HG03025 (cell line): ENCODE measurements around the gene ZNF675.
"Not testable (repeated sequence)": the region's sequence is repeated elsewhere in the genome, so short reads cannot be mapped to it uniquely, and the experiment has no call there.

ENCODE experiments used
- ATAC-seq: cut with Tn5 transposase; IDR thresholded peaks from one replicate; pipeline ENCODE4 v1.9.1; 2021; ENCODE audit warnings: mild to moderate bottlenecking, moderate library complexity; ENCODE audit not compliant: unreplicated experiment, low FRiP score

ZNF675 gene

DNA sequence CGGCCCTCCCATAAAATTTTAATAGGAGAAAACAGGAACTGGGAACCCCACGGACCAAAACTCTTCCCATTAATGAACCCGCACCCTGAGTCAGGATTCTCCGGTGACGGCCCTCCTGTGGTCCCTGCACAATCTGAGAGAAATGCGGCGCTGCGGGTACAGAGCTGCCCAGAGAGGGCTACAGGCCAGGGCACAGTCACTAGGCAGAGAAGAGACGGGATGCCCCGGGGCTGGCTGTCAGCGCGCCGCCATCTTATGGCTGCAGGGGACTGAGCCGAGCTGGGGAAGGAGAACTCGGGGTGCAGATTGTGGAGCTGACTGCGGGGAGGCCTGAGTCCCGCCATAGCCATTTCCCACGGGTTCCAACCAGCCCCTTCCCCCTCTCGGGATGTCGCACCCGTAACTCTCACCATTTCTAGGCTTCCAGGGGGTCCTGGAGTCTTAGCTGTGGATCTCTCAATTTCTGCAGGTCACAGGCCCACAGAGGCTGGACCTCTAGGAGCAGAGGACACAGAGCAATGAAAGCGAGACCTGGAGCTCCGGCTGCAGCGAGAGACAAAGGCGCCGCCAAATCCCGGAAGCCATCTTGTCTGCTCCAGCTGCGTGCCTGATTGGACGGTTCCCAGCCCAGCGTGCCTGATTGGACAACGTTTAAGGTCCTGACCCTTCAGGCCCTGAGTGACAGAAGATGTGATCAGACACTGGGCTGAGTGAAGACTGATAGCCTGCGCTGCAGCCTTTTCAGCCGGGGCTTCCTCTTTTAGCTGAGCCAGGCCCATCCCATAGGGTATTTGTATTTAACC is at the start of gene ZNF675:
TSS of gene ZNF675 (minus strand) at position 592 of the 803 bp plus-strand sequence. CDS start at position 413, 179 bp downstream.
- peak; percentile 93 for ATAC-seq

- not testable (repeated sequence) for ATAC-seq
Measured at GRCh38 chr19:23730729-23731465, 43.9 kb upstream of the ZNF675 start.

DNA sequence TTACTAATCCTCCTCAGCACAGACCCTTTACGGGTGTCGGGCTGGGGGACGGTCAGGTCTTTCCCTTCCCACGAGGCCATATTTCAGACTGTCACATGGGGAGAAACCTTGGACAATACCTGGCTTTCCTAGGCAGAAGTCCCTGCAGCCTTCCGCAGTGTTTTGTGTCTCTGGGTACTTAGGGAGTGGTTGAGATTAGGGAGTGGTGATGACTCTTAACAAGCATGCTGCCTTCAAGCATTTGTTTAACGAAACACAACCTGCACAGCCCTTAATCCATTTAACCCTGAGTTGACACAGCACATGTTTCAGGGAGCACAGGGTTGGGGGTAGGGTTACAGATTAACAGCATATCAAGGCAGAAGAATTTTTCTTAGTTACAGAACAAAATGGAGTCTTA is 37.1 kb upstream of the ZNF675 start:
- not testable (repeated sequence) for ATAC-seq

DNA sequence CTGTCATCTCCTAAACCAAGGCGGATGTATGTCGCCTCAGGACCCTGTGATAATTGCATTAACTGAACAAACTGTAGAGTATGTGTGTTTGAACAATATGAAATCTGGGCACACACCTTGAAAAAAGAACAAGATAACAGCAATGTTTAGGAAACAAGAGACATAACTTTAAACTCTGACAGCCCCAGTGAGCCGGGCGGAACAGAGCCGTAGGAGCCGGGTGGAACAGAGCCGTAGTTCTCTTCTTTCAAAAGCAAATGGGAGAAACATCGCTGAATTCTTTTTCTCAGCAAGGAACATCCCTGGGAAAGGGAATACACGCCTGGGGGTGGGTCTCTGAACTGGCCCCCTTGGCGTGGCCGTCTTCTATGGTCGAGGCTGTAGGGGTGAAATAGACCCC is 31.8 kb upstream of the ZNF675 start:
- ATAC-seq: no peak

GRCh38 chr19:23716792-23717191 is 29.8 kb upstream of the ZNF675 start:
- no peak for ATAC-seq

- ATAC-seq: no peak
Measured at GRCh38 chr19:23709347-23709746, 22.3 kb upstream of the ZNF675 start.

DNA sequence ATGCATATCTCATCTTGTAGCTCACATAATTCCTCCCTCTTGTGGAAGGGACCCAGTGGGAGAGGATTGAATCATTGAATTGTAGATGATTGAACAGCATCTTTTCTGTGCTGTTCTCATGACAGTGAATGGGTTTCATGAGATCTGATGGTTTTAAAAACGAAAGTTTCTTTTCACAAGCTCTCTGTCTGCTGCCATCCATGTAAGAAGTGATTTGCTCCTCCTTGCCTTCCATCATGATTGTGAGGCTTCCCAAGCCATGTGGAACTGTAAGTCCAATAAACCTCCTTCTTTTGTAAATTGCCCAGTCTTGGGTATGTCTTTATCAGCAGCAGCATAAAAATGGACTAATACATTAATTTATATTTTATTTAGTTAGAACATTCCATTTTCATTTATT is 19.6 kb upstream of the ZNF675 start:
- ATAC-seq: no peak

- ATAC-seq: no peak
Measured at GRCh38 chr19:23699521-23699860, 12.5 kb upstream of the ZNF675 start.

DNA sequence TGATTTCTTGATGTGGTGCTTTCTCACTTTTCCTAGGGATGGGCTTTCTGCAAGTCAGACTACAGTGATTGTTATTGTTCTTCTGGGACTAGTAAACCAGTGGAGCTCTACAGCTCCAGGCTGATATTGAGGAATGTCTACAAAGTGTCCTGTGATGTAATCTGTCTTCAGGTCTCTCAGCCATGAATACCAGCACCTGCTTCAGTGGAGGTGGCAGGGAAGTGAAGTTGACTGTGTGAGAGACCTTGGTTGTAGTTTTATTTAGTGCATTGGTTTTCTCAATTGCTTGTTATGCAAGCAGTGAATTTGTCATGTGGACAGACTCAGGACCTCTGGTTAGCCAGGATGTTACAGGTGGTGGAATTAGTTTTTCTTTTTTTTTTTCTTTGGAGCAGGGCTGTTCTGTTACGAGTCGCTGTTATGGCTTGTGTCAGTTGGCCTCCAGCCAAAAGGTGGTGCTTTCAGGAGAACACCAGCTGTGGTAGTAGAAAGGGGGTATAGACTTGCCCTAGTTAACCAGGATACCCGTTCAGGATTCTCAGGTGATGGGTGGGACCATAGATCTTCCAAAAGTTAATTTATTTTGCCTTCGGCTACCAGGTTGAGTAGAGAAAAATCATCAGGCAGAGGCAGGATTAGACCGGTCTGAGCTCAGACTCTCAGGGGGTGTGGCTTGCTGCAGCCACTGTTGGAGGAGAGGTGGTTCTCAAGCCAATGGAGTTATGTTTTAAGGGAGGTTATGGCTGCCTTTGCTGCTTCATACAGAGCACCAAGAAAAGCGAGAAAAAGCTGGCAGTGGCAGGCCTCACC is 11.9 kb upstream of the ZNF675 start:
- no peak for ATAC-seq

GRCh38 chr19:23692937-23693336 is 5.9 kb upstream of the ZNF675 start:
- not testable (repeated sequence) for ATAC-seq

- ATAC-seq: no peak
Measured at GRCh38 chr19:23673132-23673531, 13.9 kb downstream of the ZNF675 start.

GRCh38 chr19:23668606-23669005 is 18.4 kb downstream of the ZNF675 start:
- not testable (repeated sequence) for ATAC-seq

DNA sequence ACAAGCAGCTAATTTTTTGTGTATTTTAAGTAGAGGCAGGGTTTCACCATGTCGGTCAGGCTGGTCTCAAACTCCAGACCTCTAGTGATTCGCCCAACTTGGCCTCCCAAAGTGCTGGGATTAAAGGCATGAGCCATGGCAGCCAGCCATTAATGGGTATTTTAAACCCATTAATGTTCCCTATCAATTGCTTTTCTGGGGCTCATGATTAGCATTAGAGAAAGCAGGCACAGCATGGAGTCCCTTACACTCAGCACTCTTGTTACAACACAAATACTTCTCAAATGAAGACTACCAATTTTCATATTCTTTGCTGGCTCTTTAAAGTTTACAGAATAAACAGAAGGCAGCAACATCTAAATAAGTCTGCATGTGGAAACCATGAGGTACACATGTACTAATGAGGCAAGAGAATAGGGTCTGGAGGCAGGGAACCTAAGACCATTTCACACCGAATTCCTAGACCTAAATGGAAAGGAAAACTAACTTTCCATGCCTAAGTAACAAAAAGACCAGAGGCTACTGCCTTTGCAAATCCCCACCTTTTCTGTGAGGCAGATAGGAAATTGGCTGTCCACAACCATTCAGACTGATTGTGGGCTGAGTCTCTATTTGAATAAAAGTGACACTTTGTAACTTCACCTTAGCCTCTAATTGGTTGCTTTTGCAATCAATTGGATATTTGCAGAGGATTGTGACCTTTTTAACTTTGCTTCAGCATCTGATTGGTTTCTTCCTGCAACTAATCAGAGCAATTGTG is 21.2 kb downstream of the ZNF675 start:
- no peak for ATAC-seq

DNA sequence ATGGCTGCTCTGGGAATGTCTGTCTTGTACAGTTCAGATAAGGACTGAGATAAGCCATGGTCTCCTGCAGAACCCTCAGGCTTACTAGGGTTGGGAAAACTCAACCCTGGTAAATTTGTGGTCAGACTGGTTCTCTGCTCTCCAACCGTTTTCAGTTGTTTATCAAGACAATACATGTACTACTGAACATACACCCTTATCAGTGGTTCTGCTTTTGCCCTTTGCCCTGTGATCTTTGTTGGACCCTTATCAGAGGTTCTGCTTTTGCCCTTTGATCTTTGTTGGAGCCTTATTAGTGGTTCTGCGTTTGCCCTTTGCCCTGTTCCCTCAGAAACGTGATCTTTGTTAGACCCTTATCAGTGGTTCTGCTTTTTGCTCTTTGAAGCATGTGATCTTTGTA is 37.2 kb downstream of the ZNF675 start:
- not testable (repeated sequence) for ATAC-seq
